ENCODE results near the gene AEBP2.

- TF ChIP-seq CTCF (IDR thresholded peaks at IDR 0.05): no peak
- TF ChIP-seq POLR2A (IDR thresholded peaks at IDR 0.05): no peak
These were observed 11.9 kb downstream of the AEBP2 start for GRCh38 chr12:19451196-19451595.

All from testis (tissue), 2 donors.